GM12874 (cell line): ENCODE data around the gene DNAH1.

ENCODE experiments used
- TF ChIP-seq, protein P1 (sequence below): IDR thresholded peaks from 2 replicates; pipeline ENCODE4 v1.5.1; 2011; ENCODE audit warnings: low read depth, mild to moderate bottlenecking, control low read depth, low read length, moderate library complexity; ENCODE audit not compliant: insufficient read depth

Gene DNAH1

DNA sequence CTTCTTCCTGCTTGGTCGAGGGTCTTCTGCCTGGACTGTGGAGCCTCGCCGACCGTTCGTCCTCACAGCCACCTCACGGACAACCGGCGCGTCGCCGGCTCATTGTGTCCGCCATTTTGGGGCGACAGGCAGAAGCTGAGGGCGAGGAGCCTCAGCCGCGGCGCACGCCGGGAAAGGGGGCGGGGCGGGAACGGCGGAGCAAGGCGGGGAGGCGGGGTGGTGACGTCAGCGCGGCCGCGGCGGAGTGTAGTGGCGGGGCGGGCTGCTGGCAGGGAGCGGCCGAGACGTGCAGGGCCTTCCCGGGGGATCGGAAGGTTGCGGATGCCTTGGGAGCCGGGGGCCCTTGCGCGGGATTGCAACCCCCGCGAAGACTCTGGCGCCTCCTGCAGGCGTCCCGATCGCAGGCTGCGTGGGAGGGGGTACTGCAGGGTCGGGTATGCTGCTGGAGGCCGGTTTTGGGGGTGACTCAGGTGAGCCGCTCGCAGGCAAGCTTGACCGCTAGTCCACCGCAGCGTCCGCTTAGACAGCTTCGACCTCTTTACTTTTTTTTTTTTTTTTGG lies 37.5 kb upstream of the DNAH1 start, which contains the start of gene WDR82:
WDR82 (minus strand) TSS at position 140 of the 560 bp plus-strand sequence. CDS start 288 bp downstream, outside the sequence.
- TF ChIP-seq, protein P1, sequence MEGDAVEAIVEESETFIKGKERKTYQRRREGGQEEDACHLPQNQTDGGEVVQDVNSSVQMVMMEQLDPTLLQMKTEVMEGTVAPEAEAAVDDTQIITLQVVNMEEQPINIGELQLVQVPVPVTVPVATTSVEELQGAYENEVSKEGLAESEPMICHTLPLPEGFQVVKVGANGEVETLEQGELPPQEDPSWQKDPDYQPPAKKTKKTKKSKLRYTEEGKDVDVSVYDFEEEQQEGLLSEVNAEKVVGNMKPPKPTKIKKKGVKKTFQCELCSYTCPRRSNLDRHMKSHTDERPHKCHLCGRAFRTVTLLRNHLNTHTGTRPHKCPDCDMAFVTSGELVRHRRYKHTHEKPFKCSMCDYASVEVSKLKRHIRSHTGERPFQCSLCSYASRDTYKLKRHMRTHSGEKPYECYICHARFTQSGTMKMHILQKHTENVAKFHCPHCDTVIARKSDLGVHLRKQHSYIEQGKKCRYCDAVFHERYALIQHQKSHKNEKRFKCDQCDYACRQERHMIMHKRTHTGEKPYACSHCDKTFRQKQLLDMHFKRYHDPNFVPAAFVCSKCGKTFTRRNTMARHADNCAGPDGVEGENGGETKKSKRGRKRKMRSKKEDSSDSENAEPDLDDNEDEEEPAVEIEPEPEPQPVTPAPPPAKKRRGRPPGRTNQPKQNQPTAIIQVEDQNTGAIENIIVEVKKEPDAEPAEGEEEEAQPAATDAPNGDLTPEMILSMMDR: peak; percentile 56

DNA sequence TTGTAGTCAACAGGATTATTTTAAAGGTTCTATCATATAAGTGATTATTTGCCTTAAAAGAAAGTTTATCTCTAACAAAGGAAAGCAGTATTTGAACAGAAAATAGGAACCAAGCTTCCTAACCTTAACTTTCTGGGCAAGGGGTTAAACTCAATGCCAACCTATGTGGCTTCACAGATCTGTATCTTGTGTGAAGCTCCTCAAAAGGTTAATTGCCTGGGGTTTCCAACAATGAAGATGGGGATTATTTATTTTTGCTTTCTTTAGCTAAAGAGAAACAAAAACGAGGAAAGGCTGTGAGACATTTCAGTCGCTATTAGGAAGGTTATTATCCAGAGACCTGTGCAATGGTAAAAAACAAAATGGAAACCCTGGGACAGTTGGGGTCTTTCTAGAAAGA lies 36.5 kb upstream of the DNAH1 start:
- TF ChIP-seq, protein P1: no peak

DNA sequence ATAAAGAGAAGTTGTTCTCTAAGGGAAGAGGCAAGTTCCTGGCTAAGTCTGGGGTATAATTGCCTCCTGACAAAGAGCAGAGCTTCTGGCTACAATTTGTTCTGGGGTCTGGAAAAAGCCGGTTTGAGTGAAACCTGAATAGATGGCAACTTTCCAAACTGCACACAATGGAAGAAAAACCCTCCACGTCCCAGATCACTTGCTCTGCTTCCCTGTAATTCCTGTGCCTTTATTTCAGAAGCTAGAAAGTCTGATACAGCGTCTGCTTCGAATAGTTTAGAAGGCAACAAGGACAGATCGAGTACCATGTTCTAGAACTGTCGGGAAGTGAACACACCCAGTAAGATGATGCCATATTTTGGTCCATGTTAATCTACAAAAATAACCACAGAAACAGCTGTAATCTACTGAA lies 36.1 kb upstream of the DNAH1 start:
- TF ChIP-seq, protein P1: no peak

DNA sequence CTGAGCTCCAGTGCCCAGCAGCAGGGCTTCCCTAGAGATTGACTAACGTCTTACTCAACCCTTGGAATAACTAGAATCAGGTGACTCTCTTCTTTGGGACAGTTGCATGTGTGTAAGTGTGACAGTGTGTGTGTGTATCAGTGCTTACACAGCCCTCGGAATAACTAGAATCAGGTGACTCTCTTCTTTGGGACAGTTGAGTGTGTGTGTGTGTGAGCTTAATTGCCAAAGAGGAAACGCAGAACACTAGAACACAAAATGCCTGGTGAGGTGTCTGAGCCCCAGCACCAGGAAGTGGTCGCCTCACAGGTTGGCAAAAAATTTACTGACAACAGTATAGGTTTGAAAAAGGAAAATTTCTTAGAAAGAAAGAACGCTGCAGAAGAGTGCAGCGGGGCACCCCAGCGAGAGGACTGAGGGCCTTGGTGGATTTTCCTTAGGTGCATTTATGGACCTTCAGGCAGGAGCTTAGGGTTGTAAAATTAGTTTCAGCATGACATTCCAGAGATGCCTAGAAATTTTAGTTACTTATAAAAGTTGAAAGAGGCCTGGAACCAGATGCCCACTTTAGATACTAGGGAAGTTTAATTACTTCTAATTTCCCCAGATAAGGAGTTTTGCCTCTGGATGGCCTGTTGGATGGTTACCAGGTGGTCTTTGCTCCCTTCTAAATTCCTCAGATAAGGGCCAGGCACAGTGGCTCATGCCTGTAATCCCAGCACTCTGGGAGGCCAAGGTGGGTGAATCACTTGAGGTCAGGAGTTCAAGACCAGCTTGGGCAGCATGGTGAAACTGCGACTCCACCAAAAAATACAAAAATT lies 33.9 kb upstream of the DNAH1 start:
- TF ChIP-seq, protein P1: no peak

DNA sequence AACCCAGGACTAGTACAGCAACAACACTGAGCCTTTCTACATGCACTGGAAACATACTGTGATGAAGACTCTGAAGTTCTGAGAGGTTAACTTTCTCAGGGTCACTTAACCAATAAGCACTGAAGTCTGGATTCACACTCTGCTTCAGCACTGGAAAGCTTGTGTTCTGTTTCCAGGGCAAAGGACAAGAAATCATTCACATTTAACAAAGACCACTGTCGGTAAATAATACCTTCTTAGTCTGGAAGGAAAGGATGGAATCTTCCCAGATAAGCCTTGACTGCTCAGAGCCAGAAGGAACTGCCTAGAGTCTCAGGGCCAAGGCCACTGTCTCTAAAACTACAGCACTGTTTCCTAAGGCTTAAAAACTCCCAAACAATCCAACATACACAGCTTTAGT lies 32.8 kb upstream of the DNAH1 start:
- TF ChIP-seq, protein P1: no peak

DNA sequence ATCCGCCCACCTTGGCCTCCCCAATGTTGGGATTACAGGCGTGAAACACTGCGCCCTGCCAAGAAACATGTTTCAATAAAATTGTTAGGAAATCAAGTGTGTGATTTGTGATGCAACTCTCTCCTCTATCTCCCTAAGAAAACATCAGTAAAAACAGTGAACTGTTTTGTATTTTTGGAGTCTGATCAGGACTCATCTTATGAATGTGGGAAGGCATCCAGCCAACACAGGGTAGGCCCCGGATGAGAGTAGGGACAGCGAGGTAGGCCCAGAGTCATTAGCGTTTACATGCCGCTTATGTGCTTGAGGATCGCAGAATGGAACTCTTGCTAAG lies 29.4 kb upstream of the DNAH1 start:
- TF ChIP-seq, protein P1: no peak

DNA sequence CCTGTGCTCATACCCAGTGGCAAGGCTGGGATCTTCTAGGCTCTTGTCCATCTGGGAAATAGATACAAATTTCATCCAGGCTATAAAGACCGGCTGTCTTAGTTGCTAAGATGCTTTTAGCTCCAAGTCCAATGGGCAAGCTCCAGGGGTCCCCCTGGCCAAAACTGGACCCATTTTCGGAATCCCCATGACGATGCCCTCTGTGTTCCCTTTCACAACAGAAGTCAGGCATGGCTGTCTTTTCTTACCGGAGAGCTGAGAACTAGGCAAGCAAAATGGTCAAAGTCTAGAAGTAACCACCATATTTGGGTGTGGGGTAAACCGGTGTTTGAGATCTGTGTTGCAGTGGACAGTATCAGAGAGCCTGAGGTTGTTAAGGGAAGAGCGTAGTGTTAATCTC lies 27.4 kb upstream of the DNAH1 start:
- TF ChIP-seq, protein P1: no peak
